ENCODE measurements around the gene PTPN3.

Gene PTPN3

DNA sequence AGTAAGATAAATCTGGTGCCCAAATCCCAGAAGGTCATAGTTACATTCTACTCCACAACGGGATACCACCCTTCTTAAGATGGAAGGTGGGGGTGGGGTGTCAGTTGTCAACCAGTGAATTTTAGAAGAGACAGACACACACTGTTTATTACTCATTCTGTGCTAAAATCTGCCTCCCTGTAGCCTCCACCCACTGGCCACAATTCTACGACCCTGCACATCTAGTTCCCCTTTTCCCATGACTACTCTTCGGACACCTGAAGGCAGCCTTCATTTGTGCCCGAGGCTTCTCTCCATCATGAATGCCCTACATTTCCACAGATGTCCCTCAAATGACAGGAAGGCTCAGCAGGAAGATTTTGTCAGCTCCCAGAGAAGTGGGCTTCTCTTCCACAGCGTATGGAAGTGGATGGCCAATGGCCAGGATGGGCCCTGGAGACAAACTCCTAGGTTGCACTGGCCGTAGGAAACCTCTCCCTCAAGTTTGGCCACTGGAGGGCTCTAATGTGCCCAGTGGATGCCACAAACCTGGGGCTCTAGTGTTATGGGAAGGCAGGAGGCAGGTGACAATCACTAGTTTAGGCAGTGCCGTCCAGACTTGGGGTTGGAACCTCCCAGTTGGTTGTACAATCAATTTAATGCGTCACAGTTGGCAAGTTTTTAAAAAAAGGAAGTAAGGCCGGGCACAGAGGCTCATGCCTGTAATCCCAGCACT is 46.6 kb downstream of the PTPN3 start:
- no peak for DNase-seq

DNA sequence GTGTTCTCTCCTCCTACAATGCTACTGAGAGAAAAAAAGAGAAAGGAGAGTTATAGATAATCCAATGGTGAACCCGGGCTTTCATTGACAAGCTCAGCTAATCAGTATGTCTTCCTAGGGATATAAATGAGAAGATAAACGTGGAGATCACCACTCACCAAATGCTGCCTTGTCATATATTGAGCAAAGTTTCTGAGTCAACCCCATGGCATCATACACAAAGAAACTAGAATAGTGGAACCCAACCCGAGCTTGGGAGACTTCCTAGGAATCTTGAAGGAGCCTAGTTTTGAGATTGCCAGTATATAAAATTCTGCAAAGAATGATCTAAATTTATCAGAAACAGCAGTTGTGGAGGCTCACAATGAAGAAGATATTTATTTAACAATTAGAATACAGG is 47.8 kb downstream of the PTPN3 start:
- no peak for DNase-seq

DNA sequence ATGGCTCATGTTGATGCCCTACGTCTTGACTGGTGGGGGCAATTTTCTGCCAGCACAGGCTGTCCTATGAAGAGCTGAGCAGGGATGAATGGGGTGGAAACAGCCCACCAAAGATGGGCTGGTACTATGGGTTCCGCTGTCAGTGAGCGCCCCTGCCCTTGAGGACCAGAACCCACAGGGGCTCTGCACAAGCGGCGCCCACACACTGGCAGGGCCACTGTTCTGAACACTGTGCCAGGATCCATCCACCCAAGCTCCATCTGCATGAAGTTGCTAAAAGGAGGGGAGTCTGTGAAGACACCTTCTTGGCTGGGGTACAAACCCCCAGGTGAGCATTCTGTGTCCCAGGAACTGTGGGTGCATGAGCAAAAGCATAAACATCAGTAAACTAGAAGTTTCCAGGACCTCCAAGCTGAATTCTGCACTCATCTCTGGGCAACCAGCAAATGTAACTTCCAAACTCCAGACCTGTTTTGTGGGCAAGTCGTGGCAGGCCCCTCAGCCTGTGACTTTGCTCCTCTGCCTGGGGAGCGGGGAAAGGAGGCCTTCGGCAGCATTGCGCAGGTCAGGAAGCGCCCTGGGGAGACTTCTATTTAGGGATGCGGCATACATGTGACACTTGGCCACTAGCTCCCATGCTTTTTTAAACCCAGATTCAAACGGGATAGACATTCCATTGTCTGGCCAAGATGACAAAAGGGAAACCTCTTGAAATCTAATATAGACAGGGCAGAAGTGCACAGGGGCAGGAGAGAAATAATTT is 48.9 kb downstream of the PTPN3 start:
- no peak for DNase-seq

DNA sequence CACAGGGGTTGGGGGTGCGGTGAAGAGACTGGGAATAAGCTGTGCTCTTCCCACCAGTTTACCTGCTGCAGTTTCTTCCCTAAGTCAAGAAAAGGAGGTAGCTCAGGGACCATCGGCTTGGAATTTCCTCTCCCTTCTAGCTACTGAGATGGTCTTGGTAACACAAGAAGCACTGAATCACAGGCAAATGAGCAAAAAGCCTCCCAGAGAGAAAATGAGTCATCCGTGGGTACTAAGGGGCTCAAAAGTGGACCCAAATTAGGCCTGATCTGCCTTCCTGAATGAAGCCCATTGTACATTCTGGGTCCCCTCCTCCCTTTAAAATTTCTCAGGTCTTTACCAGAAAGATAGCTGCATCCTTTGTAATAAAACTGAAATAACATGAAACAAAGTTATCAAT is 49.9 kb downstream of the PTPN3 start:
- DNase-seq: no peak

DNA sequence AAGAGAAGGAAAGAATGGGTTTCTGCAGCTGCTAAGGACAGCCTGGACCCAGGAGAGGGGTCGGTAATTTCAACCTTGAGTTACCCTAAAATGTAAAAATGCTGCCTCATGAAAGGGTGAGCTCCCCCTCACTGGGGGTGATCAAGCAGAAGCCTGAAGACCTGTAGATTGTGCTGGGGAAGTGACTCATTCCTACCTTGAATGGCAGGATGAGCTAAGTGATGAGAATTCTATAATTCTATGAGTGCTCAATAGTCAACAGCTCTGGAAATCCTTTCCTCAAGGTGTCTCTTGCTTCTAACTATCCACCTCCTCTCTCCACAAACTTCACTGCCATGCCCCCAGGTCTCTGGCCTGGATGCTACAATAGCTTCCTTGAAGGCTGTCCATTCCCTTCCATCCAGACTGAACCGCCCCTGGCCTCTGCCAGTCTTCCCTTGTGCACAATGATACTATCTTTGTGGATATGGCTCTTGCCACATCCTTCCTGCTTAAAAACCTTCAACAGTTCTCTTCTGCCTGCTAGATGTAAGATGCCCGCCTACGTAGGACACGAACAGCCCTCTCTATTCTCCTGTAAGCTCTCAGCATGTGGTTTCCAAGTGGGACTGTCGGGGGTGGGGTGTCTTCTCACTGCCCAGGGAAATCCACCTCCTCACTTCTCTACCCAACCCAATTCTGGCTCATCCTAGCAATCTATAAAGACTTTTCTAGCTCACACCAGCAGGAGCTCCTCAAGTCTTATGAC is 50.6 kb downstream of the PTPN3 start:
- DNase-seq: no peak

DNA sequence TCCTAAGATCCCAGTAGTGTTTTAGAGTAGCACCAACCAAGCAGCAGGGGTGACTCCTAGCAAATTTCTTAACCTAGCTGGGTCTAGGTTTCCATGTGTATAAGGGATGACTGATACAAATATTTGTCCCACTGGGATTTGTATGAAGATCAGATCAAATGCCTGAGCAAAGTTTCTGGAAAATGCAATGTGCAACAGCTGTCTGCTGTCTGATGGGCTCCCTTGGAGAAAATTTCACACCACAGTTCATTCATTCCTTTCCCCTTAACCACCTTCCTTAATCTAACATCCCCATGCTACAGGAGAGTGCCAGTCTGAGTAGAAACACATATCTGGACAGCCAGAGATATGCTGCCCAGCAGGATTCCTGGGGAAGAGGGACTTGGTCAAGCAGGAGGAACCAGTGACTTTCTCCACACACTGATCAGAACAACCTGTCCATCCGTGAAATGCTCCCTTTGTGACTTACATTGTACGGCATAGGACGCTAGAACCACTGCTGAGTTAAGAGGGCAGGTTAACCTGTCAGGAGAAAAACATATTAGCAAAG is 53.3 kb downstream of the PTPN3 start:
- no peak for DNase-seq

DNA sequence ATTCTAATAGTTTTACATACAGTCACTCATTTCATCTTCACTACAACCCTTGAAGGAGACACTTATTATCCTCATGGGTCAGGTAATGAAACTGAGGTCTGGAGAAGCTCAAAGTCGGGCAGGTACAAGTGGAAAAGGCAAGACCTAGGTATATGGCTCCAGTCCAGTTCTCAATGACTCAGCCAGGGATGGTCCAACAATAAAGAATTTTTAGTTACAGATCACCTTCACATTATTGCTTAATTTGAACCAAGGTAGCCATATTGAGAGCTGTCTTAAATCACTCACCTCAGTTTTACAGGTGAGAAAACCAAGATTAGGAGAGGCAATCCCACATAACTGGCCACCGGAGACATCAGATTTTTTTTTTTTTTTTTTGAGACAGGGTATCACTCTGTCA is 55.4 kb downstream of the PTPN3 start:
- DNase-seq: no peak

DNA sequence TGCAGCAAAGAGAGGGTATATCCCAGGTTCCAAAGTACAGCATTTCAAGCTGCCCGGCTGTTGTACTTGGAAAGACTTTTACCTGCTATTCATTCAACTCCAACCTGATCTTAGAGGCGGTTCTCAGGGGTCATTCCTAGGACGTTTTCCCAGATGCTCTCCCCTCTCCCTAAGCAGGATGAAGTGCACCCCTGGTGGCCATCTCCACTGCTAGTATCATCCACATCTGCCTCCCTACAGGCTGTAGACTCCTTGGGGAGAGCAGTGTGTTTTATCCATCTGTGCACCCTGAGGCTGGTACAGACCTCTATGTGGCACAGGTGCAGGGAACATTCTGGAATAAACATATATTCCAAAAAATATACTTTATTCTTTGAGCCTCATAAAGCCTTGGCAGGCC is 56.8 kb downstream of the PTPN3 start:
- no peak for DNase-seq

DNA sequence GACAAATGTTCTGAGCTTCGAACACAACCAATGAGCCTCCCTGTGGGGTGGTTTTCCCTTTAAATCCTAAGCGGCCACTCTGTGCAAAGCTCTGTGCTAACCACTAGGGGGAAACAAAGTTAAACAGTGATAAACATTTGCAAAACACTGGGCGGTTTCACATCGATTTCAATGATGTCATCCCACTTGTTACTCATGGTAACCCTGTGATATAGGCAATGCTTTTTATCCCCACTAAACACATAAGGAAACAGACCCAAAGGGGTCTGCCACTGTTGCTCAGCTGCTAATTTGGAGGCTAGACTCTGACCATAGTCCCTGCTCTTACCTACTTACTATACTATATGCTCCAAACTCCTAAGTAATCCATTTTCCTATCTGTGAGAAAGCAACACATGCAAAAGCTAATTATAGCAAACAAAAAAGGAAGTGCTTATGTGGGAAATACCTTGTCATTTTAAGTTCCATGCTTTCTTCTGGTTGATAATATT is 57.3 kb downstream of the PTPN3 start:
- peak; percentile 14 to 21 for DNase-seq

DNA sequence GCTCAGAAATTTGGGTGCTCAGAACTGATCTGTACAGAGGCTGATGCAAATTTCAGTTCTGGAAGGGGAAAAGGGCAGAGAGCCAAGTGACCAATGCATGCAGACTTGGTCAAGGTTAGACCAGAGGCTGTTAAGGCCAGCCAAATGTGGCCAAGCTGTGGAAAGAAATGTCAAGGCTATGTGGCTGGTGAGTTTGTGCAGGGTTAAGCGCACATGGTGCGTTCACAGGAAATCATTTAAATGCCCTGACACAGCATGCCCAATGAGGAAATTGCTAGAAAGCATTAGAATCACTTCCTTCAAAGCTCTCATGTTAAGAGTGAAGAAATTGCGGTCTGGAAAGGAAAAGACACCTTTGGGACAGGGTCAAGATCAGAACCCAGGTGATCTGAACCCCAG is 58.0 kb downstream of the PTPN3 start:
- no peak for DNase-seq

DNA sequence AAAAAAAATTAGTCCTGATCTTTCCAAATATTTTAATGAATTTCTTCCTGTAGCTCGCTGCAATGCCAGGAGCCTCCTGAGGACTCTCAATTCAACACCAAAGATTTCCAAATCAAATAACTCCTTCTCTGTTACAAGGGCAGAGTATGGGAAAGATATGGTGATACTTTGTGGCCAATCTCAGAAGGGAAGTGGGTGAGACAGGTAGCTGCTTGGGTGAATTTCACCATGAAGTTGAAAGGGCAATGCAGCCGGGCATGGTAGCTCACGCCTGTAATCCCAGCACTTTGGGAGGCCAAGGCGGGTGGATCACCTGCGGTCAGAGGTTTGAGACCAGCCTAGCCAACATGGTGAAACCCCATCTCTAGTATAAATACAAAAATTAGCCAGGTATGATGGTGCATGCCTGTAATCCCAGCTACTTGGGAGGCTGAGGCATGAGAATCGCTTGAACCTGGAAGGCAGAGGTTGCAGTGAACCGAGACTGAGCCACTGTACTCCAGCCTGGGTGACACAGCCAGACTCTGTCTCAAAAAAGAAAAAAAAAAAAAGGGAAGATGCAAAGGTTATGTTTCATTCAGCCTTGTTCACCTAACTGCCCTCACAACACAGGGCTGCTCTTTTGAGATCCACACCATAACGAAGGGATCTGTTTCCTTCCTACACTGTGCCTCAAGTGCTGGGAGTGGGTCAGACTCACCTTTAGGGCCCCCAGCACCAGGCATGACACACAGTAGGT is 58.6 kb downstream of the PTPN3 start:
- no peak for DNase-seq

DNA sequence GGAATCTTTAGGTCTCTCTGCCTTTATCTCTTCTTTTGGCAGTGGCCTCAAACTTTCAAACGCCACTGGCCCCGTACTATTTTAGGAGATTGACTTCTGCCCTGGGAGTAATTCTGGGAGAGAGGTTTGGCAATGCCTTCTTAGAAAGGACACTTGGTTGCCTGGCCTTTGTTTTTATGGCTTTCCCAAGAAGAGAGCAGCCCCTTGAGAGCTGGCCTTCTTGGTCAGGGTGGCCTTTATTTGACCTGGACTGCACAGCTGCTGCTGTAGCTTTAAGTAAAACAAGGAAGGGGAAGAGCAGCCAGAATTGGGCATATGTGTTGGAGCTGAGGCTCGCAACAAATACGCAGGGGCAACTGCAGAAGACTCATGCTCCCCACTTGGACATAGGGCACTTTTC is 60.8 kb downstream of the PTPN3 start:
- no peak for DNase-seq

DNA sequence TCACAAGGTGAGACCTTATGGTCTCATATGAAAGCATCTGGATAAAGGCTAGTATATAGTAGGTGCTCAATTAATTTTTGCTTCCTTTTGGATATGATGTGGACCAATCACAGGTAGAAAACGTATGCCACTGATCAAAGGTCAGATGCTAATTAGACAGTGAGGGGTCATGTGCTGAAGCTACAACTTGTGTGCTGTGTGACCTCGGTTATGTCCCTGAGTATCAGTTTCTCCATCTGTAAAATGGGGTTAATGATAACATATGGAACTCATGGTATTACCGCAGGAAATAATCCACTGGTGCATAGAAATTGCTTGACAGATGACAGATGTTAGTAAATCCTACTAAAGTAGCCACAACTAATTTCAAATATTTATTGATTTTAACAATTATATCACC is 62.0 kb downstream of the PTPN3 start:
- DNase-seq: no peak

DNA sequence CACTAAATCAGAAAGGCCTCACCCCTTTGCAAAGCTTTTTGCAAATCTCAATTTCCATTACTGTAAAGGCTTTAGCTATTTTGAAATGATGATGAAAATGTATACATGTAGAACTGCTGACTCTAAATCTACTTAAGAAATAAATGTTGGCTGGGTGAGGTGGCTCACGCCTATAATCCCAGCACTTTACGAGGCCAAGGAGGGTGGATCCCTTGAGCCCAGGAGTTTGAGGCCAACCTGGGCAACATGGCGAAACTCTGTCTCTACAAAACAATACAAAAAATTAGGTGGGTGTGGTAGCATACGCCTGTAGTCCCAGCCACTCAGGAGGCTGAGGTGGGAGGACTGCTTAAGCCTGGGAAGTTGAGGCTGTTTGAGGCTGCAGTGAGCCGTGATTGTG is 64.6 kb downstream of the PTPN3 start:
- DNase-seq: no peak

DNA sequence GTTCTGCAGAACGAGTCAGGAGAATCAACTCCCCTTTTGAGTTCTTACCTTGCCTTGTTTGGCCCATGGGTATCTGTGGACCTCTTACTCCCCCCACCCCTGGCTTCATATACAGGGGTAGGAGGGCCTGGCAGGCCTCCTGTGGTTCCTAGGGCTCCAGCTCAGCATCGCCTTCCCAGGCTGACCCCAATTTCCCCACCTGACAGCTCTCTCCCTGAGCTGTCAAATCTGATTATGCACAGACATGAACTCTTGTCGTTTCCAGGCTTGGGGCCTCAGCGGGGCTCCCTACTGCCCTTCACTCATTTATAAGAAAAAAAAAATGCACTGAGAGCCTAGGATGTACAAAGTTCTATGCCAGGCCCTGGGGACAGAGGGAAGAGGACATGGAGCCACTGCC is 67.9 kb downstream of the PTPN3 start:
- DNase-seq: no peak

DNA sequence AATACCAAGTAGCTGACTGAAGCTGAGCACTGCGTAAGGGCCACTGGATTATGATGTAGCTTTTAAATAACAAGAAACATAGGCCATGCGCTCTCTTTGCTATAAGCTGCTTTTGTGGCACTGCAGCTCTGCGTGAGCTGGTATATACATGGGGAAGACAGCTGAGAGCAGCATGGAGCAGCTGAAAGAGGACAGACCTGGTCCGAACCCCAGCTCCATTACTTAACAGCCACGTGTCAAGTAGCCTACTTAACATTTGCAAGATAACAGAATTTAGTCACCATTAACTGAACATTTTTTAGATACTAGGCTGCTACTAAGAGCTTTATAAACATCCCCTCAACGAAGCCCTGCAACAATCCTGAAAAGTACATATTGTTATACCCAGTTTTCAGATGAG is 69.3 kb downstream of the PTPN3 start:
- no peak for DNase-seq

DNA sequence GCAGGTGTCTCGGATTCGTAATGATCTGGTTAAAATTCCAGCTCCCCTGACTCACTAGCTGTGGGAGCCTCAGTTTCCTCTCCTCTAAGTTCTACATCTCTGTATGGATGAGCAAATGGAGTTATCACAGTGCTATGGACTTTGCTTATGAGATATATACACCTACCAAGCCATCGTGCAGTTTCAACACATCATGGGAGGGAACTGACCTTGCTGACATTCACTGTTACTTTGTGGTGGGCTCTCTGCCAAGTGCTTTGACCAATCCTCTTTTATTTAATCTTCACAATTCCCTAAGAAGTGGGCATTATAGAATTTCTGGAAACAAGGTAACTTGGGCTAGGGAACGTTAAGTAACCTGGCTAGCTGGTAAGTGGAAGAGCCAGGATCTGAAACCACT is 70.2 kb downstream of the PTPN3 start:
- no peak for DNase-seq

DNA sequence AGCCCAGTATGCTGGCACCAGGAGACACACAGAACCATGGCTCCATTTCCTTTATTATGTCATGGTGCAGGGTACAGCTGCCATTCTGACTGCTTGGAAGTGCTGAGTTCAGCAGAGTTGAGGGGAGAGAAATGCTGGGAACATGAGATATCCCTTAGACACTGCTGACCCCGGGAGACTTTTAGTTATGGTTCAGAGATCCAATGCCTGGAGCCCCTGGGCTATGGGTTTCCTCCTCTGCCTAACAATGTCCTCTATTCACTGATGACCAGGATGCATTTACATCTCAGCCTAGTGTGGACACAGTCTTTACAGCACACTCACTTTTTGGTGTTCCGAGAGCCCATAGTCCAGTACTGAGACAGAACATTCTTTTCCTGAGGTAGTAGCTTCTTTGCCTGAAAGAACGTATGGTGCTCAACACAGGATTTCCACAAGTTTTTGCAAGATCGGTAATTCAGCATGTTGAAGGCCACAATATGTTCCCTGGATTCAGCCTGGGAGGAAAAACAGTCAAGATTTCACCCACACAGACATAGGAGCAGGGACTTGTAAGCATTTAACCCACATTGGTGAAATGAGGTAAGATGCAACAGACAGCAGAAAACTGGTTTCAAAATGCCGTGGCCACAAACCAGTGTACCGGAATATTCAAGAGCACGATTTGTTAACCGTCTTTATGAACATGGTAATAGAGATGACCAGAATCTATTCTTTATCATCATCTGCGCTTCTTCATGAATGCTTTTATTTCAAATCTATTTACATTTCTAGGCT is 71.3 kb downstream of the PTPN3 start:
- no peak for DNase-seq

DNA sequence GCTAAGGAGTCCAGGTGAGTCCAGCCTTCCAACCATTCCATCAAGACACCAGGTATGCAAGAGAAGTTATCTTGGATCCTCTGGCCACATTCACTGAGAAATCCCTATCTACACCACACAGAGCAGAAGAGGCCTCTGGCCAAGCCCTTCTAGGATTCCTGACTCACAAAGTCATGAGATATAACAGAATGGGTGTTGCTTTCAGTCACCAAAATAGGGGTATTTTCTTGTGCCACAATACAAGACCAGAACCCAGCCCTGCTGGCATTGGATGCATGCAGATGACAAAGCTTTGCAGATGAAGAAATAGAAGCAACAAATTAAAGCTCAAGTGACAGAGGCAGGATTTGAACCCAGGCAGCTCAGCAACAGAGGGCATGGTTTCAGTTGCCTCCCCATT is 73.5 kb downstream of the PTPN3 start:
- no peak for DNase-seq

DNA sequence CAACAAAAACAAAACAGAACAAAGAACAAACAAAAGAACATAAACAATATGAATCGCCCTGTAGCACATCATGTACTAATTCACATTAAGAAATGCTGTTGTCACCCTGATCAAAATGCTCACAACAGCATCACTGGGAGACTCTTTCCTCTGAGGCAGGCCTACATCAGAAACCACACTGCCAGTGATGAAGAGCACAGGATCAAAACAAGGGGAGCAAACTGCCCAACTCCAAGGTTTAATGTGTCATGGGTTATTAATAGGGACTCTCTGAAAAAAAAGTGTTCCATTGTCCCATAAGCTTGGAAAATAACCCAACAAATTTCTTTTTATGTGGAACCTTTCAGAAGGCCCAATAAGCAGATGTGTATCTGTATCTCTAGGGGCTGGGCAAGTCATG is 74.2 kb downstream of the PTPN3 start:
- DNase-seq: no peak

DNA sequence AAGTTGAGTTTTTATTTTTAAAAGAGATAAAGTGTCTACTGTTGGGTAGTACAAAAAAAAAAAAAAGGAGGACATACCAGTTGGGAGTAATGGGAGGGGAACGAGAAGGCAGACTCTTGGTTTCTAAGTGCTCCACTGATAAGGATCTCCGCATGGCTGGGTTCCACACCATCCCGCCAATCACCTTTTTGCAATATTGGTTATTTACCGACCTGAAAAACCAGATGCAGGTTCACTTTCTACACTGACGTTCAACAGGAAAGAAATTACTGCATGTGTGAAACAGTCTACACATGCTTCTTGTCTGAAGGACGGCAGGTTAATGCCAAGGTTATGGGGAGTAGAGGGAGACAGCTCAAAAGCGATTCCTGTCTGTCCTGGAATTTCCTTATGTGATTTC is 75.5 kb downstream of the PTPN3 start:
- no peak for DNase-seq

Measured in stimulated activated CD4-positive, alpha-beta T cell treated with anti-CD3 and anti-CD28 coated beads, Interleukin-4, amount 100 ng/mL, for 4 hours (primary cell).